ENCODE results near the gene SLC35F3.
"Not testable (repeated sequence)": the region's sequence is repeated elsewhere in the genome, so short reads cannot be mapped to it uniquely, and the experiment has no call there.

The SLC35F3 gene

DNA sequence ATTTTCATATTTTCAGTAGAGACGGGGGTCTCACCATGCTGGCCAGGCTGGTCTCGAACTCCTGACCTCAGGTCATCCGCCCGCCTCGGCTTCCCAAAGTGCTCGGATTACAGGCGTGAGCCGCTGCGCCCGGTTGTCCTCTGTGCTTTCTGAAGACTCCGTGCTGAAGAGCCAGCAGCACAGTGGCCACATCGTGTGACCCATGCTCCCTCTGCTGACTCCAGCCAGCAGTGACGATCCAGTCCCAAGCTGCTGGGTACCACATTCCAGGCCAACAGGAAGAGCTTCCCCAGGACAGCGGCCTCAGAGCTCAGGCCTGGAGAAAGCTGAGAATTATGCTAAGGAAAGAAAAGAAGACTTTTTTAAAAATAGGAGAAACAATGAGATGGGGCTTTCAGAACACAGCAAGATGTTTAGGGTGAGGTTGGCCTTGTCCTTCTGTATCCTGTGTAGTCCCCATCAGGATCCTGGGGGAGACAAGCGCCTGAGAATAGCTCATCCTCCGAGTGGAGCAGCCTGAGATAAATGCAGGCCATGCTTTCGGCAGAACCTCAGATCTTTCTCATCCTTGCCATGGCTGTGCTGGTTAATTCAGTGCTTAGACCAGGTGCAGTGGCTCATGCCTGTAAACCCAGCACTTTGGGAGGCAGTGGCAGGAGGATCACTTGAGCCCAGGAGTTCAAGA, 207.1 kb downstream of the SLC35F3 start:
- no peak for DNase-seq

DNA sequence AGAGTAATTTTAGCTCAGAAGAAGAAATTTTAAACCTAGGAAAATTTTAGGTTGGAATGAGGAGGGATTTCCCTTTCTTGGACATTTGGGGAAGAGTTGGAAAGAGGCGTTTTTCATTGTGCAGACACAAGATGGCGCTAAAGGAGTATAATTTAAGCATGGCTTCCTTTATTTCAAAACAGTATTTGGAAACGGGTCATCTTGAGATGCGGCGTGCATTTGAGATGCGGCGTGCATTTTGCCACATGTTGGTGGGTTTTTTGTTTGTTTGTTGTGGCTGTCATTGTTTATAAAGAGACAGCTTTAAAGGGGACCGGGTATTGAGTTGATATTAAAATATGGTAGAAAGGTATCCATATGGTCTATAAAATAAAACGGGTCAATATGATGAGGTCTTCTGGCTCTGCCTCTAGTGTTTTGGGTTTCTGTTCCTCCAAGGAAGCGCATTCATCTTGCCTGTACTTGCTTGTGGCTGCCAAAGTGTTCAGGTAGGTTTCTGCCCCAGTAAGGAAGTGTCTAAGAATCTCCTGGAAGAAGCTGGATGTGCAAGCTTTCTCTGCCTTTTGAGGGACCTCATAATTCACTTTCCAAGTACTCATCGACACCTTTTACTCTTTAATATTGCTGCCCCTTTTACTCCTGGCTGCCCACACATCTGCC, 210.3 kb downstream of the SLC35F3 start:
- peak; percentile 6 for DNase-seq

DNA sequence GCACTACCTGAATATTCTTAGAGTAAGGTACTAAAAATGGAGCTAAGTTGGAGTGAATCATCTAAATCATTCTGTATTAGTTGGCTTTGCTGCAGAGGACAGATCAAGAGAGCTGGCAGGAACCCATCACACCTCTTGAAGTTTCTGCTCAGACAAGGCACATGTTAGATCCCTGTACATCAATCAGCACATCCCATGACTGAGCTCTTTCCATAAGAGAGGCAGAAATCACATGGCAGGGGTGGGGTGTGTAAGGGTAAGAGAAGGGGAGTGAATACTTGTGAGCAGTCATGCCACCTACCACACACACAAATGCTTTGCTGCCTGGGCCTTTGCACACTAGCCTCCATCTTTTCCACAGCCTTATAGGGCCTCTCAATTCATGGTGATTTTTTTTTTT, 214.4 kb downstream of the SLC35F3 start:
- DNase-seq: no peak

DNA sequence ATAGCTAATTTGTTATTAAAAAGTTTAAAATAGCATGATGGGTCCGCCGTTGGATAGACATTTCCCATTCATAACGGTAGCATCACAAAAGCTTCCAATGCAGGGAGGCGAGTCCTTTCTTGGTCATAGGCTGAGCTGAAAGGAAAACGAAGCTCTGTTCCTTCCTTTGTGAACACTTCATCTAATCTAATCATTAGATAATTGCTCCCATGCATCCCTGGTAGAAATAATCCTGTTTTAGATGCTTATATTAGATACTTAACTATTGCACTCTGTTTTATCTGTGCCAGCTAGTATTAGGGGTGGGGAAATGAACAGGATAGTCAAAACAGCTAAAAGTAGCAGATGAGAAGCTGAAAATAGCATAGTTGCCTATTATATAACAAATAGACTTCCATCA, 215.0 kb downstream of the SLC35F3 start:
- no peak for DNase-seq

DNA sequence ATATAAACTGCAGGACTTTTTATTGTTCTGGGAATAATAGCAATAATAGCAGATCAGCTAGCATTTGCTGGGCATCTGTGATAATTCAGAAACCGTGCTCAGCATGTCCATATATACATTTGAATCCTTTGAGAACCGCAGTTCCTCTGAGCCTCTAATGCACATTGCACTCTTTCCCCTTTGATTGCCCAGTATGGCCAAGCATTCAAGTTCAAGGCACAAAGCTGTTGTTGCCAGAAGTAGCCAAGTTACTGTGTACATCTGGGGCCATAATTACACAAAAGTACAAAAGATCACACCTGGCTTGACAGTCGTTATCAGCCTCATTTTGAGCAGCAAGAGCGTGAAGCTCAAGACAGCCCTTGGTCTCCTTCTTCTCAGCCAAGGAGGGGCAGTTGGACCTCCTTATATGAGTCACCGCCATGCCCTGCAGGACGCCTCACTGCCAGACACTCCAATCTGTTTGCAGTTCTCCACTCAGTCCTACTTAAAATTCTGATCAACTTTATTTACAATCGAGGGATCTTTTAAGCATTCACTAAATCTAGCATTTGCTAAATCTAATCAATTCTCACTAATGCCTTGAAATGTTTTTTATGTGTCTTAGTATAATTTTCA, 216.0 kb downstream of the SLC35F3 start:
- no peak for DNase-seq

DNA sequence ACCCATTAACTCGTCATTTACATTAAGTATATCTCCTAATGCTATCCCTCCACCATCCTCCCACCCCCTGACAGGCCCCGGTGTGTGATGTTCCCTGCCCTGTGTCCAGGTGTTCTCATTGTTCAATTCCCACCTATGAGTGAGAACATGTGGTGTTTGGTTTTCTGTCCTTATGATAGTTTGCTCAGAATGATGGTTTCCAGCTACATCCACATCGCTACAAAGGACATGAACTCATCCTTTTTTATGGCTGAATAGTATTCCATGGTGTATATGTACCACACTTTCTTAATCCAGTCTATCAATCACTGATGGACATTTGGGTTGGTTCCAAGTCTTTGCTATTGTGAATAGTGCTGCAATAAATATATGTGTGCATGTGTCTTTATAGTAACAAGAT, 217.2 kb downstream of the SLC35F3 start:
- not testable (repeated sequence) for DNase-seq

DNA sequence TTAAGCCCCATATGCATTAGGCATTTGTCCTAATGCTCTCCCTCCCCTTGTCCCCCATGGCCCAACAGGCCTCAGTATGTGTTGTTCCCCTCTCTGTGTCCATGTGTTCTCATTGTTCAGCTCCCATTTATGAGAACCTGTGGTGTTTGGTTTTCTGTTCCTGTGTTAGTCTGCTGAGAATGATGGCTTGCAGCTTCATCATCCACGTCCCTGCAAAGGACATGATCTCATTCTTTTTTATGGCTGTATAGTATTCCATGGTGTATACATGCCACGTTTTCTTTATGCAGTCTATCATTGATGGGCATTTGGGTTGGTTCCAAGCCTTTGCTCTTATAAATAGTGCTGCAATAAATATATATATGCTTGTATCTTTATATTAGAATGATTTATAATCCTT, 218.1 kb downstream of the SLC35F3 start:
- not testable (repeated sequence) for DNase-seq

DNA sequence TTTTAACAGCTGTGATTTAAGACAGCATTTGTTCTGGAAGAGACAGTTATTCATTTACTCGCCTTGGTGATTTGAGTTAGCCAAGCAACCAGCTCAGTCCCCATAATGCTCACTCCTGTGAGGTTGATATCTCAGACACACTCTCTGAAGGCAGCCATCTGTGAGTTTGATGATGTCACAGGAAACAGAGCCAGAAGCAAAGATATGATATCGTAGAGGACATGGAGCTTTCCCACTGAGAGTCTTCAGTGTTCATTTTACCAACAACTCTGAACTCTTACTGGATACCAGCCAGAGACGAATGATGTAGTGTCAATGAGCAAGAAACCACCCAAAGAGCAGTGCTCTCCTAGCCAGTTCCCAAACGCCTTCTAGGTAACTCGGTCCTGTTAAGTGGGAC, 219.4 kb downstream of the SLC35F3 start:
- DNase-seq: no peak

DNA sequence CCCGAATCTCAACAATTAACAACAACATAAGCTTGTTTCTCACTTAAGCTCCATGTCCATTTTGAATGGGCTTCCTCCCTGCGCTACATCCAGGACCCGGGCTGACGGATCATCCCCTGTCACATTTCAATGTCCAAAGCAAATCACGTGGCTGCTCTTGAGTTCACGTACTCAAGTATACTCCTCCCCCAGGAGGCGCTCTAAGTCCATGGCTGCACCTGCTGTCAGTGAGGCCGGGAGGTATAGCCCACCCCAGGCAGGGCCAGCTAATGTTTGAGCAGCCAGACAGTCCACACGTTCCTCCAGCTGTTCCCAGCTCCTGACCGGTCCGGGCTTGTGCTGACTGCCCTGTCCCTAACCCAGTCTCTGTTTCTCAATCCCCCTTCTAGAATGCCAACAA, 220.8 kb downstream of the SLC35F3 start:
- DNase-seq: no peak

DNA sequence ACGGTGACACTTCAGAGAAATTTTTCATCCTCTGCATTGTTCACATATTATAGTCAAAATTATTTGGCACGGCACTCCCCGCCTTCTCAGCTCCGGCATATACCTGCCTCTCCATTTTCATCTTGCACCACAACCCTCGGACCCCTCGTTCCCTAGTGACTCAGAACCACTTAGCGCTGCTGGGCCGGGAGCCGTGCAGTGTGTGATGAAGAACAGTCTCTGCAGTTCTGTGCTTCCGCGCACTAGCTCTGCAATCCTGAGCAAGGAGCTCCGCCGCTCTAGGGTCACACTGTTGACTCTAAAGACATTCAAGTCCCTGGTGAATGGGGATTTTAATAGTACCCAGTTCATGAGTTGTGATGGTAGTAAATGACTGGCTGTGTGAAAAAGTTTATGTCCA, 221.2 kb downstream of the SLC35F3 start:
- DNase-seq: no peak

DNA sequence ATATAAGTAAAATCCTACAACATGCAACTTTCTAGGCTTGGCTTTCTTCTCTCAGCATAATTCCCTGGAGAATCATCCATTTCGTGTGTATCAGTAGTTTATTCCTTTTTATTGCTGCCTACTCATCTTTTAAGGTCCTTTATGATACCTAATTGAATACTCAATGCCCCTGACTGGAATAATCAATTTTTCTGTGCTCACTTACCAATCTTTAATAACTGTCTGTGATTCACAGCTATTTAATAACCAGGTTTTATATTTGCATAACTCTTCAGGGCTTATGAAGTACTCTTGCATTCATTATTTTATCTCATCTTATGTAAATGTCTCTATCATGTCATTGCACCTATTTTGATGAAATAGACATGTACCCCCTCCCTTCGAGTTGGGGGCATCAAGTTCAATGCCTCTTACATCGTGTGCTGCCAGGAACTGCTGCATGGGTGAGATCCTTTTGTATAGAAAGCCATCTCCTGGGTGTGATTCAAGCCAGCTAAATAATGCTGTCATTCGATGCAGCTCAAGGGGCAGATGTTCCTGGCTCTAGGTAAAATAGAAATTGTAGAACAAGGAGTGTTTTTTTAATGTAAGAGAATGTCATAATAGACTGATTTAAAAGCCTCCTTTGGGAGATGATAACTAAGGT, 222.7 kb downstream of the SLC35F3 start:
- no peak for DNase-seq

DNA sequence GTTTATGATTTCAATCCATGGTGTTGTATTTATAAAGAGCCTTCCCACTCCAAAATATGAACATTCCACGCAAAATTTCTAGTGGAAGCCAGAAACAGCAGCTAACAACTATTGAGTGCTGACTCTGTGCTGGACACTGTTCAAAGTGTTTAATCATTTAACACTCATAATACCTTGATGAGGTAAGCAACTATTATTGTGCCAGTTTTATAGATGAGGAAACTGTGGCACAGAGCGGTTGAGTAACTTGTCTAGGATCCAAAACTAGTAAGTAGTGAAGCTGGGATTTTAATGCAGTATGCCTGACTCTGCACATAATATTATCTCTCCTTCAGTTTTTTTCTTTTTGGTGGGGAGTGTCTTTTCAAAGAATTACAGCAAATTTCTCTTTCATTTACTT, 228.3 kb downstream of the SLC35F3 start:
- no peak for DNase-seq

DNA sequence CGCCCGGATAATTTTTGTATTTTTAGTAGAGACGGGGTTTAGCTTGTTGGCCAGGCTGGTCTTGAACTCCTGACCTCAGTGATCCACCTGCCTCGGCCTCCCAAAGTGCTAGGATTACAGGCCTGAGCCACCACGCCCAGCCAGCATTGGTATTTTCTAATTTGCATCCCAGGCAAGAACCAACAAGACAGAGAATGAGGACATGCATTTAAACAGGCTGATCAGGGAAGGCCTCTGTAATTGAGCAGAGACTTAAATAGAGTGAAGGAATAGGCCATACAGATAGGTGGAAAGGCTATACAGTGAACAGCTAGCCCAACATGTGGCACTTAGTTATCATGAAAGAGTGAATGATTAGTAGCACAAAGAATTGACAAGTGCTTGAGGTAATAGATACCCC, 230.4 kb downstream of the SLC35F3 start:
- DNase-seq: no peak

DNA sequence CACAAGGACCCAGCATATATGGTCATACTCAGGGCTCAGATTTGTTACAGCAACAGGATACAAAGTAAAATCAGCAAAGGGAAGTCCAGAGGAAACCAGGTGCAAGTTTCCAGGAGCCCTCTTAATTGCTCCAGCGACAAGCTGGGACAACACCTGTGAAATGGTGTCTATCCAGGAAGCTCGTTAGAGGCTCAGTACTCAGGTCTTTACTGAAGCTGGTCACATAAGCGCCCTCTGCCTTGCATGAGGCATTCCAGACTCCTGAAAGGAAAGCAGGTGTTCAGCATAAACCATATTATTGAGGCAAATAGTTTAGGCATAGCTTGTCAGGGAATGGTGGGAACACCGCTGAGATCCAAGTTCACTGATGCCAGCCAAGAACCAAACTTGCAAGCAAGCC, 231.0 kb downstream of the SLC35F3 start:
- no peak for DNase-seq

DNA sequence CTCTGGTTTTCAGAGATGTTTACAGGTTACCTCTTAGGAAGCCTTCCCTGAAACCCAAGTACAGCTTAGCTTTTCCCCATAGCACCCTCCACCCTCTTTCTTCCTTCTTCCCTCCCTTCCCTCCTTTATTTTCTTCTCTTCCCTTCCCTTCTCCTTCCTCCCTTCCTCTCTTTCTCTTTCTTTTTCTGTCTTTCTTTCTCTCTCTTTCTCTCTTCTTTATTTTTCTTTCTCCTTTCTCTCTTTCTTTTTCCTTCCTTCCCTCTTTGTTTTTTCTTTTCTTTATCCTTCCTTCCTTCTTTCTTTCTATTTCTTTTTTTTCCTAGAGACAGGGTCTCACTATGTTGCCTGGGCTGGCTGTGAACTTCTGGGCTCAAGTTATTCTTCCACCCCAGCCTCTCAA, 231.6 kb downstream of the SLC35F3 start:
- DNase-seq: no peak

DNA sequence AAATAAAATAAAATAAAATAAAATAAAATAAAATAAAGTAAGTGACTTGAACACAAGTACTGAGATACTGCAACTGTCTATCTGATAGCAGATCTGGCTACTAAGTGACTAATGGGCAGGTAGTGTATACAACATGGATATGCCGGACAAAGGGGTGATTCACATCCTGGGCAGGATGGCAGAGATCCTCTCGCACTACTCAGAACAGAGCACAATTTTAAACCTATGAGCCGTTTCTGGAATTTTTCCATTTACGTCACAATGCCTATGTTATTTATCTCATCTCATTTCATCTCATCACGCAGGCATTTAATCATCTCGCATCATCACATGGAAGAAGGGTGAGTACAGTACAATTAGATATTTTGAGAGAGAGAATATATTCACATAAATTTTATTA, 235.5 kb downstream of the SLC35F3 start:
- no peak for DNase-seq

DNA sequence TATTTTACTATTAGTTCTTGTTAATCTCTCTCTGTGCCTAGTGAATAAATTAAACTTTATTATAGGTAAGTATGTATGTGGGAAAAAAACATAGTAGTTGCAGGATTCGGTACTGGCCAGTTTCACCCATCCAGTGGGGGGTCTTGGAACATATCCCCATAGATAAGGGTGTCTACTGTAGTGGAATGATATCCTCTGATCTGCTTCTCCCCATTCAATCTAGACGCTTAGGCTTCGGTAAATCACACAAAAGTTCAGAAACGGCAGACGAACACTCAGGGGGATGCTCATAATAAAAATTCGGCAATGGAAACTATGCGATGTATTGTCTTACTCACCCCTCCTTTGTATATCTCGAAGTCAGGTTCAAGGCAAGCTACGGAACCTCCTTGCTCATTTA, 235.9 kb downstream of the SLC35F3 start:
- DNase-seq: no peak

DNA sequence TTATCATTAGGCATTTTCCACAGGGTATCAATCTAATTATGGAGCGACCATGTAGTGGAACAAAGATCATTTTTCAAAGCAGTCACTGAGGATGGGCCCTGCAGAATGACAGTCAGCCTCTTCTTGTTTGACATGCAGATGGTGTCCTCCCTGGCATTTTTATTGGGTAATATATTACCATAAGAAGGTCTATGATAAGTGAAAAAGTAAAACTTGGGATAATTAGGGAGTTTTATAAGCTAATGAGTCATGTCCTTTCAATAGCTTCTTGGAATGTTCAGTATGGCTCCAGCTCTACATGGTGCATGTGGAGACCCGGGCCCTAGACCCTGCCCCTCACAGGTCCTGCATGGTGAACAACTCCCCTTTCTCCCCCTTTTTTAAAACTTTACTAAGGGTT, 236.5 kb downstream of the SLC35F3 start:
- DNase-seq: no peak

DNA sequence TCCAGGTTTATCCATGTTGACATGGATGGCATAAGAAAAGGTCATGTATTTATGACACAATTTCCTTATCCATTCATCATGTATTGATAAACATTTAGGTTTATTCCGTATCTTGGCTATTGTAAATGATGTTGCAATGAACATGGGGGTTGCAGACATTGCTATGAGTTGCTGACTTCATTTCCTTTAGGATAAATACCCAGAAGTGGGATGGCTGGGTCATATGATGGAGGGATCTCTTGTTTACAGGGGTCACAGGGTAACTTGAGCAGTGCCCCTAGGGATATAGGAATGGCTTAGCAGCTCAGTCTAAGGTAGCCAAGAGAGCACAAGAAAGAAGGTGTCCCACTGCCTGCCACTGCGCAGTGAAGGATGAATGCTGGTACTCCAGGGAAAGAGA, 239.2 kb downstream of the SLC35F3 start:
- DNase-seq: no peak

DNA sequence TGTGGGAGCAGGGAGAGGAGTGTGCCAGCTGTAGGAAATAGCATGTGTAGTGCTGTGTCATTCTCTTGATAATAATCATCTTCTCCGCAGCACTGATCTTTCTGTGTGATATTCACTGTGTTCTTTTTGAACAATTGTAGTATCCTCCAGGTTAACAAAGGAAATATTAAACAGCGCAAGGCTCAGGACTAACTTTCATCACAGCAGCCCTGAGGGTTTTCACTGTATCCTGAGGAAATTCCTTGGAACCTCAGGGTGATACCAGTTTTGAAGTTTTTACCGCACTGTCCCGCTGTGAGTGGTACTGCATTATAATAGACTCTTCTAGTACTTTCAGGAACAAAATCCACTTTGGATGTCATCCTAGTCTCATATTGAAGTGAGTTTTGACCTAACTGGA, 240.4 kb downstream of the SLC35F3 start:
- no peak for DNase-seq

DNA sequence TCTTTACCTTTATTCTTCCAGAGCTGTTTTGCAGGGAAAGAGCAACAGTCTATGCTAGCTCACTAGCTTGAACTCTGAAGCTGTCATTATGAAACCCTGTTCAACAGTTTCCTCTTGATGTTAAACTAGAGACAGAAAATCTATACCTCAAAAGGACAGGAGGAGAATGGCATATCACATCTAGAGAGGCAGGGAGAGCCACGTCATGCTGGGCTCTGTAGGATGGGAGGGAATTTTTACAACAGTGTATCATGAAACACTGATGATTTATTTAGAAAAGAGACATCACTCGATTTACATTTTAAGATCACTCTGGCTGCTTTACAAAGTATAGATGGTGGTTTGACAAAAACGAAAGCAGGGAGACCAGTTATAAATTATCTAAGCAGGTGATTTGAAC, 243.9 kb downstream of the SLC35F3 start:
- no peak for DNase-seq

DNA sequence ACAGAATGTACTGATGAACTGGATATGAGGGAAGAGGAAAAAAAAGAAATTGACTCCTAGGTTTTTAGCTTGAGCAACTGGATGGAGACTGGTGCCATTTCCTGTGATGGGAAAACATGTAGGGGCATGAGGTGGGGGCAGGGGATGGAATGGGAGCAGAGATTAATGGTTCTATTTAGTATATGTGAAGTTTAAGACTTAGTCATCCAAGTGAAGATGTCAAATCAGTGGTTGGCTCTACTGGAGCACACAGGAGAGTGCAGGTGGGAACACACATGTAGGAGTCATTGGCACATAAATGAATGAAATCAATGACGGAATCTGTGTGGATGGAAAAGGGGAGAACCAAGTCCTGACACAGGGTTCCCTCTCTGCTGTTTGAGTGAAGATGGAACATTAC, 244.3 kb downstream of the SLC35F3 start:
- no peak for DNase-seq

DNA sequence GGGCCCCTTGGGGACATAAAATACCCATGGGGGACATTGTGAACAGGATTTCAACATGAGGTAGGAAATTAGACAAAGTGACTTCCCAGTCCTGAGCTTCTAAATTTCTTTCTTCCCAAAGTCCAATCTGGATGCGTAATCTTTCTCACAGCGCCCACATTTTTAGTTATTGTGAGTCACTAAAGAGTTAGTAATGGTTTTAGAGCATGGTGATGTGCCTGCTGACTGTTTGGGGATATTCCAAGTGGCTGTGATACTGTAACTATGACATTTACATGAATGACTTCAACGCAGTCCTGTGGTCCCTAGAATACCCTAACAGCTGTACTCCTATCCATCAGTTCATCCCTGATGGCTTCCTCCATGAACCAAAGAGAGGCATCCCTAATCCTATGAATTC, 244.7 kb downstream of the SLC35F3 start:
- DNase-seq: no peak

DNA sequence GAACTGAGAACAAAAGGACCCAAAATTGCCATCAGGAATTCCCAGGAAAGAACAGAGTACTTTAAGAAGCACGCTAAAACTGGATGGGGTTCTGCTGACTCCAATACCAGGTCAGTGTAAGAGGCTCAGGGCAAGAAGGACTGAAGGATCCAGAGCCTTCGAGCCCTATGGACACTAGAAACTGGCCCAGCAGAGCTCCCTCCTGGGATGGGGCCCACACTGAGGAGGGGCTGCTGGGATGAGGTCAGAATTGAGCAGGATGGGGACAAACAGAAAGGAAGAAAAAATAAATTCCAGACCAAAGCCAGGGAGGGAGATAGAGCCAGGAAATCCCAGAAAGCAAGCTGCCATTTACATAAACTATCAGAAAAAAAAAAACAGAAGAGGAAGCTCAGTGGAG, 246.4 kb downstream of the SLC35F3 start:
- no peak for DNase-seq
